Fibroblast of lung (primary cell): ENCODE data around the gene EXOC2. TPM values are rescaled to one million over a fixed set of nuclear protein-coding genes. Genes with fewer than 3 reads are reported as not detected.

Experiments used
- DNase-seq, 2 donors: peaks; one replicate each; pipeline versions ENCODE4 v3.0.0 to v3.0.0-alpha.2; 2010; ENCODE audit warnings: low read depth in 2 of 2
- H2AFZ ChIP-seq: 2 replicates; pipeline ENCODE4 v1.5.1; 2012; ENCODE audit warnings: low read length, control low read depth, inconsistent platforms
- H3K27ac ChIP-seq: 2 replicates; pipeline ENCODE4 v1.5.1; 2011; ENCODE audit warnings: low read length, control low read depth; ENCODE audit not compliant: insufficient read depth
- H3K27me3 ChIP-seq: 2 replicates; pipeline ENCODE4 v1.5.1; 2011; ENCODE audit warnings: mild to moderate bottlenecking, low read length; ENCODE audit not compliant: control insufficient read depth, insufficient read depth
- H3K36me3 ChIP-seq: 2 replicates; pipeline ENCODE4 v1.5.1; 2011; ENCODE audit warnings: low read length; ENCODE audit not compliant: control insufficient read depth, insufficient read depth
- H3K4me1 ChIP-seq: 2 replicates; pipeline ENCODE4 v1.5.1; 2011; ENCODE audit warnings: low read length; ENCODE audit not compliant: control insufficient read depth, insufficient read depth; ENCODE audit errors: extremely low read depth
- H3K4me2 ChIP-seq: 2 replicates; pipeline ENCODE4 v1.5.1; 2011; ENCODE audit warnings: low read length, control low read depth; ENCODE audit not compliant: insufficient read depth; ENCODE audit errors: extremely low read depth
- H3K4me3 ChIP-seq, 4 experiments: fragments of 200-600 bp in 1 of 4; sonication (generic) in 1 of 4; replicated peaks in 1 of 4; 2 replicates each; pipeline ENCODE4 v1.5.1; 2011 to 2016; ENCODE audit warnings: low read length in 4 of 4, low read depth in 3 of 4, mild to moderate bottlenecking in 3 of 4, control low read depth in 2 of 4, inconsistent platforms in 1 of 4, mixed read lengths in 1 of 4; ENCODE audit not compliant: insufficient read depth in 1 of 4; ENCODE audit errors: control extremely low read depth in 1 of 4
- H3K79me2 ChIP-seq: 2 replicates; pipeline ENCODE4 v1.5.1; 2012; ENCODE audit warnings: mild to moderate bottlenecking, low read length, inconsistent platforms; ENCODE audit not compliant: control insufficient read depth, insufficient read depth
- H3K9ac ChIP-seq: 2 replicates; pipeline ENCODE4 v1.5.1; 2011; ENCODE audit warnings: mild to moderate bottlenecking, low read length, control low read depth; ENCODE audit not compliant: insufficient read depth
- H3K9me3 ChIP-seq: 2 replicates; pipeline ENCODE4 v1.5.1; 2012; ENCODE audit warnings: low read depth, low read length; ENCODE audit not compliant: control insufficient read depth, insufficient read depth
- H4K20me1 ChIP-seq: 2 replicates; pipeline ENCODE4 v1.5.1; 2011; ENCODE audit warnings: low read length; ENCODE audit not compliant: control insufficient read depth, insufficient read depth; ENCODE audit errors: extremely low read depth
- CTCF ChIP-seq, 2 donors: IDR thresholded peaks in 1 of 2; conservative IDR thresholded peaks in 1 of 2; 1 replicate in 1 of 2; 2 replicates in 1 of 2; pipeline ENCODE4 v1.5.1; 2011 to 2012; ENCODE audit warnings: low read length in 2 of 2, control low read depth in 1 of 2, inconsistent platforms in 1 of 2, low read depth in 1 of 2, mild to moderate bottlenecking in 1 of 2
- EZH2 ChIP-seq: IDR thresholded peaks from 2 replicates; pipeline ENCODE4 v1.5.1; 2012; ENCODE audit warnings: low read length, control low read depth, mild to moderate bottlenecking; ENCODE audit errors: missing control alignments
- polyA plus RNA-seq, 2 donors: library from polyadenylated mRNA; depleted of rRNA in 1 of 2; stranded (reverse) in 1 of 2; unstranded in 1 of 2; fragments of >200 nt; gene quantifications; 2 replicates each; pipeline ENCODE4 v1.2.1, GENCODE V29; 2011 to 2012; ENCODE audit warnings: missing spikeins in 1 of 2
- total RNA-seq: library from RNA; depleted of rRNA; stranded (reverse); fragments of >200 nt; gene quantifications from 2 replicates; pipeline ENCODE4 v1.2.1, GENCODE V29; 2014

EXOC2 gene
- total and polyA plus RNA-seq, 2 donors (not counting 1 experiment from before 2014, with no cell fraction given) = 19.7 to 42.3 TPM

DNA sequence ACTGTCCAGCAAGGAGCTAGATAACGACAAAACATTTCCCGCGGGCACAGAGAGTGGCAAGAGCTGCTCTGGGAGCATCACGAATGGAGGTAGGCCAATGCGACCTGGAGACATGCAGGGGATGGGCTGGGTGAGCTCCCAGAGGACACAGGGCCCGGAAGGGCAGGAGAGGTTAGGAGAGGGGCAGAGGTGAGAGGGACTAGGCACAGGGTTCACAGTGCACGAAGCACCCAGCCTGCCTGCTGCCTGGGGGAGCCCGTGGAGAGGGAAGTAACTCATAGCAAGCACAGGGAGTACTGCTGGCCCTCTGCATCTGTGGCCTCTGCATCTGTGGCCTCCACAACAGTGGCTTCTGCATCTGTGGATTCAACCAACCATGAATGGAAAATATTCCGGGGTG lies 162.5 kb downstream of the EXOC2 start:
- no peaks in the 10 kb centered on the region for H3K4me1 ChIP-seq
- H3K4me2 ChIP-seq = no peak overlapping the region
- no peaks in the 10 kb centered on the region for H3K36me3 ChIP-seq
- H2AFZ ChIP-seq = no peak overlapping the region
- H3K79me2 ChIP-seq = no peaks in the 10 kb centered on the region
- no peak for DNase-seq
- H3K27ac ChIP-seq = no peak overlapping the region
- no peaks in the 10 kb centered on the region for H3K9me3 ChIP-seq
- TF ChIP-seq CTCF (conservative IDR thresholded peaks at IDR 0.05 in 1 of 2, IDR thresholded peaks at IDR 0.05 in 1 of 2; ENCODE audit: low read depth in 1 of 2, low read length in 2 of 2) (no peak), EZH2 (no peak)
- H3K4me3 ChIP-seq = no peak overlapping the region
- H3K27me3 ChIP-seq = no peaks in the 10 kb centered on the region
- H4K20me1 ChIP-seq = no peaks in the 10 kb centered on the region
- H3K9ac ChIP-seq = no peak overlapping the region

DNA sequence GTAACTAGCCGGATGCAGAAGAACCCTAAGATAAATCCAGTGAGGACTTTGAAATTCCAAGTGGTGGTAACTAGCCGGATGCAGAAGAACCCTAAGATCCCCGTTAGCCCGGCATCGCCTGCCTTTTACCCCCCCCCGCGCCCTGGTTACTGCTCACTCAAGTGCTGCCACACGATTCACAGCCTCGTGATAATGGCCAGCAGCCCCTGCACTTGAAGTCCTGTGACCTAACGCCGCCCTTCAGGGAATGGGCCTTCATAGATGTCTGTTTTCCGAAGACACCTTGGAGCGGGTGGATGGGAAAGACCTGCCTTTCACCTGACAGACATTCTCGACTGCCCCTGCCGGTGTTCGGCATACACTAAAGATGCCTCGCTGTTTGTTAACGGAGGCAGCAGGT lies 163.9 kb downstream of the EXOC2 start:
- TF ChIP-seq CTCF (conservative IDR thresholded peaks at IDR 0.05 in 1 of 2, IDR thresholded peaks at IDR 0.05 in 1 of 2; ENCODE audit: low read depth in 1 of 2, low read length in 2 of 2) (no peak), EZH2 (no peak)
- Histone ChIP-seq H3K9me3 (no peaks in the 10 kb centered on the region), H3K27ac (no peak overlapping the region), H4K20me1 (no peaks in the 10 kb centered on the region), H3K27me3 (no peaks in the 10 kb centered on the region), H3K4me1 (no peaks in the 10 kb centered on the region), H3K4me3 (no peak overlapping the region), H2AFZ (no peak overlapping the region), H3K4me2 (no peak overlapping the region), H3K36me3 (no peaks in the 10 kb centered on the region), H3K9ac (no peak overlapping the region), H3K79me2 (no peaks in the 10 kb centered on the region)
- DNase-seq = no peak

GRCh38 chr6:527989-528673 lies 164.8 kb downstream of the EXOC2 start:
- Histone ChIP-seq H3K9me3 (no peaks in the 10 kb centered on the region), H3K4me1 (no peaks in the 10 kb centered on the region), H2AFZ (no peak overlapping the region), H3K36me3 (no peaks in the 10 kb centered on the region), H3K27me3 (no peaks in the 10 kb centered on the region), H4K20me1 (no peaks in the 10 kb centered on the region), H3K4me2 (no peak overlapping the region), H3K27ac (no peak overlapping the region), H3K4me3 (no peak overlapping the region), H3K9ac (no peak overlapping the region), H3K79me2 (no peaks in the 10 kb centered on the region)
- DNase-seq = no peak
- TF ChIP-seq CTCF (conservative IDR thresholded peaks at IDR 0.05 in 1 of 2, IDR thresholded peaks at IDR 0.05 in 1 of 2; ENCODE audit: low read depth in 1 of 2, low read length in 2 of 2) = no peak
- no peak for TF ChIP-seq EZH2
